Neural cell (in vitro differentiated cells): ENCODE results near the gene EIF3B. TPM values are rescaled to one million over a fixed set of nuclear protein-coding genes. Genes with fewer than 3 reads are reported as not detected.

Source experiments
- H2AFZ ChIP-seq: fragments of 200-600, 300-800 bp; sonication (generic), shearing (Covaris generic); 2 replicates; pipeline ENCODE4 v1.6.0; 2014; ENCODE audit warnings: low read depth, mild to moderate bottlenecking, antibody characterized with exemption, low read length, moderate library complexity
- H3F3A ChIP-seq: fragments of 200-600 bp; shearing (Covaris generic); 2 replicates; pipeline ENCODE4 v1.6.1; 2016; ENCODE audit warnings: mild to moderate bottlenecking, moderate library complexity, mixed read lengths, antibody characterized with exemption, low read length; ENCODE audit not compliant: insufficient read depth, poor library complexity, severe bottlenecking
- H3K27ac ChIP-seq: fragments of 200-600, 300-800 bp; sonication (generic), shearing (Covaris generic); 2 replicates; pipeline ENCODE4 v1.5.1; 2014; ENCODE audit warnings: mild to moderate bottlenecking, low read length, moderate library complexity
- H3K27me3 ChIP-seq: fragments of 300-800, 200-600 bp; sonication (generic), shearing (Covaris generic); 2 replicates; pipeline ENCODE4 v1.6.0; 2014; ENCODE audit warnings: mild to moderate bottlenecking, low read depth, low read length, moderate library complexity; ENCODE audit not compliant: insufficient read depth
- H3K36me3 ChIP-seq: fragments of 300-800, 200-600 bp; sonication (generic), shearing (Covaris generic); 2 replicates; pipeline ENCODE4 v1.5.1; 2014; ENCODE audit warnings: mild to moderate bottlenecking, antibody characterized with exemption, low read length, moderate library complexity; ENCODE audit not compliant: insufficient read depth
- H3K4me2 ChIP-seq: fragments of 300-800, 200-600 bp; sonication (generic), shearing (Covaris generic); 2 replicates; pipeline ENCODE4 v1.6.0; 2014; ENCODE audit warnings: mild to moderate bottlenecking, low read length
- H3K4me3 ChIP-seq: fragments of 300-800, 200-600 bp; sonication (generic), shearing (Covaris generic); 2 replicates; pipeline ENCODE4 v1.5.1; 2014; ENCODE audit warnings: mild to moderate bottlenecking, low read length, moderate library complexity
- H3K79me2 ChIP-seq: fragments of 200-600 bp; shearing (Covaris generic); replicated peaks from 2 replicates; pipeline ENCODE4 v1.6.0; 2014; ENCODE audit warnings: mild to moderate bottlenecking, low read length, moderate library complexity; ENCODE audit not compliant: insufficient read depth
- H3K9ac ChIP-seq: fragments of 300-800, 200-600 bp; sonication (generic), shearing (Covaris generic); 2 replicates; pipeline ENCODE4 v1.6.1; 2016; ENCODE audit warnings: mild to moderate bottlenecking, low read length, mixed read lengths
- H3K9me2 ChIP-seq: fragments of 200-600 bp; shearing (Covaris generic); 2 replicates; pipeline ENCODE4 v1.6.1; 2016; ENCODE audit warnings: mild to moderate bottlenecking, low read length, mixed read lengths; ENCODE audit not compliant: insufficient read depth
- H3K9me3 ChIP-seq: fragments of 200-600, 300-800 bp; sonication (generic), shearing (Covaris generic); 2 replicates; pipeline ENCODE4 v1.6.1; 2016; ENCODE audit warnings: mild to moderate bottlenecking, mixed run types, low read length, moderate library complexity, mixed read lengths
- H4K20me1 ChIP-seq: fragments of 200-600 bp; shearing (Covaris generic); 2 replicates; pipeline ENCODE4 v1.6.1; 2016; ENCODE audit warnings: mild to moderate bottlenecking, mixed run types; ENCODE audit not compliant: insufficient read depth
- CTCF ChIP-seq: fragments of 450-650 bp; IDR thresholded peaks from 2 replicates; pipeline ENCODE4 v1.5.1; 2014; ENCODE audit warnings: antibody characterized with exemption, mild to moderate bottlenecking, moderate library complexity; ENCODE audit not compliant: poor library complexity, severe bottlenecking
- EP300 ChIP-seq: fragments of 450-650 bp; conservative IDR thresholded peaks from 2 replicates; pipeline ENCODE4 v1.6.1; 2014; ENCODE audit warnings: antibody characterized with exemption, mild to moderate bottlenecking, moderate library complexity; ENCODE audit not compliant: poor library complexity, severe bottlenecking
- MXI1 ChIP-seq: fragments of 450-650 bp; conservative IDR thresholded peaks from 2 replicates; pipeline ENCODE4 v1.6.1; 2014; ENCODE audit warnings: antibody characterized with exemption, mild to moderate bottlenecking; ENCODE audit not compliant: poor library complexity, severe bottlenecking
- POLR2AphosphoS5 ChIP-seq: IDR thresholded peaks from 2 replicates; pipeline ENCODE4 v1.6.1; 2012
- RAD21 ChIP-seq: fragments of 450-650 bp; conservative IDR thresholded peaks from 2 replicates; pipeline ENCODE4 v1.6.1; 2014; ENCODE audit warnings: antibody characterized with exemption, mild to moderate bottlenecking, moderate library complexity
- REST ChIP-seq: IDR thresholded peaks from 2 replicates; pipeline ENCODE4 v1.6.1; 2012; ENCODE audit warnings: borderline replicate concordance
- SMC3 ChIP-seq: fragments of 450-650 bp; conservative IDR thresholded peaks from 2 replicates; pipeline ENCODE4 v1.6.1; 2014; ENCODE audit warnings: antibody characterized with exemption, mild to moderate bottlenecking, moderate library complexity; ENCODE audit not compliant: poor library complexity
- TAF1 ChIP-seq: IDR thresholded peaks from 2 replicates; pipeline ENCODE4 v1.6.1; 2012; ENCODE audit warnings: low read depth
- polyA plus RNA-seq: library from polyadenylated mRNA; depleted of rRNA; stranded (reverse); fragments of >200 nt; gene quantifications from 2 replicates; pipeline ENCODE4 v1.2.3, GENCODE V29; 2014

Gene EIF3B
- polyA plus RNA-seq, 1 donor from 2014 or later, result 65.1 TPM

- no peak overlapping the region for H2AFZ ChIP-seq
- TF ChIP-seq EP300, result no peak
- peak; percentile 33 for TF ChIP-seq RAD21
- TF ChIP-seq SMC3, result peak; percentile 27
- peak; percentile 45 for TF ChIP-seq CTCF
- TF ChIP-seq TAF1, result no peak
- TF ChIP-seq REST, result no peak
- TF ChIP-seq MXI1, result no peak
Observed at GRCh38 chr7:2321020-2321419, 33.6 kb upstream of the EIF3B start.

GRCh38 chr7:2325162-2325561 lies 29.5 kb upstream of the EIF3B start:
- Histone ChIP-seq H3K9me2 (no peaks in the 10 kb centered on the region), H3K4me2 (no peak overlapping the region), H3K9me3 (no peaks in the 10 kb centered on the region), H3K27me3 (no peaks in the 10 kb centered on the region), H3K4me3 (no peak overlapping the region), H3K36me3 (no peaks in the 10 kb centered on the region), H3K27ac (no peak overlapping the region), H3K79me2 (no peaks in the 10 kb centered on the region), H3K9ac (no peak overlapping the region), H2AFZ (no peak overlapping the region), H3F3A (no peaks in the 10 kb centered on the region), H4K20me1 (no peaks in the 10 kb centered on the region)
- TF ChIP-seq TAF1 (no peak), POLR2AphosphoS5 (no peak), SMC3 (no peak), MXI1 (no peak), RAD21 (no peak), CTCF (no peak)

More at GRCh38 chr7:2321020-2321419, 33.6 kb upstream of the EIF3B start:
- H3F3A ChIP-seq, result no peaks in the 10 kb centered on the region
- H3K27me3 ChIP-seq, result no peaks in the 10 kb centered on the region
- no peak overlapping the region for H3K4me3 ChIP-seq
- H3K79me2 ChIP-seq, result no peaks in the 10 kb centered on the region
- H3K36me3 ChIP-seq, result no peaks in the 10 kb centered on the region
- no peaks in the 10 kb centered on the region for H3K9me3 ChIP-seq
- no peaks in the 10 kb centered on the region for H3K9me2 ChIP-seq
- H3K4me2 ChIP-seq, result no peak overlapping the region
- H3K9ac ChIP-seq, result no peak overlapping the region
- no peaks in the 10 kb centered on the region for H4K20me1 ChIP-seq
- H3K27ac ChIP-seq, result no peak overlapping the region
